Astrocyte (in vitro differentiated cells and primary cell): ENCODE results near the gene CFD. TPM values are rescaled to one million over a fixed set of nuclear protein-coding genes. Genes with fewer than 3 reads are reported as not detected.

Experiments used
- DNase-seq: peaks from one replicate; pipeline ENCODE4 v3.0.0-alpha.2; 2010; ENCODE audit warnings: low read depth
- FAIRE-seq: peaks from 2 replicates; lab custom pipeline; 2011; peaks lifted over from hg19 to GRCh38; lab: Jason Lieb, UNC
- H2AFZ ChIP-seq: 2 replicates; pipeline ENCODE4 v1.6.0; 2012; ENCODE audit warnings: low read depth, low read length, inconsistent platforms
- H3K27ac ChIP-seq: 2 replicates; pipeline ENCODE4 v1.5.1; 2011; ENCODE audit warnings: low read depth, low read length, inconsistent platforms
- H3K27me3 ChIP-seq: 2 replicates; pipeline ENCODE4 v1.6.0; 2011; ENCODE audit warnings: low read length, inconsistent platforms; ENCODE audit not compliant: insufficient read depth
- H3K36me3 ChIP-seq: 2 replicates; pipeline ENCODE4 v1.5.1; 2011; ENCODE audit warnings: low read length, inconsistent platforms; ENCODE audit not compliant: insufficient read depth
- H3K4me1 ChIP-seq: 2 replicates; pipeline ENCODE4 v1.5.1; 2011; ENCODE audit warnings: low read length, inconsistent platforms; ENCODE audit not compliant: insufficient read depth
- H3K4me2 ChIP-seq: 2 replicates; pipeline ENCODE4 v1.6.0; 2012; ENCODE audit warnings: low read length, inconsistent platforms
- H3K4me3 ChIP-seq: 2 replicates; pipeline ENCODE4 v1.5.1; 2011; ENCODE audit warnings: low read depth, mild to moderate bottlenecking, low read length, inconsistent platforms; ENCODE audit not compliant: insufficient read depth
- H3K79me2 ChIP-seq: 2 replicates; pipeline ENCODE4 v1.6.0; 2012; ENCODE audit warnings: mild to moderate bottlenecking, low read length, inconsistent platforms; ENCODE audit not compliant: insufficient read depth
- H3K9ac ChIP-seq: 2 replicates; pipeline ENCODE4 v1.6.0; 2012; ENCODE audit warnings: mild to moderate bottlenecking, low read length, inconsistent platforms
- H3K9me3 ChIP-seq: 2 replicates; pipeline ENCODE4 v1.5.1; 2012; ENCODE audit warnings: low read depth, mild to moderate bottlenecking, low read length, inconsistent platforms; ENCODE audit not compliant: insufficient read depth
- H4K20me1 ChIP-seq: 2 replicates; pipeline ENCODE4 v1.6.0; 2012; ENCODE audit warnings: low read length, inconsistent platforms; ENCODE audit not compliant: insufficient read depth
- H3K27ac Mint-ChIP-seq: one replicate; pipeline ENCODE4 v1.8.0; 2021; ENCODE audit warnings: mild to moderate bottlenecking, mixed read lengths; ENCODE audit not compliant: unreplicated experiment
- H3K27me3 Mint-ChIP-seq: one replicate; pipeline ENCODE4 v1.8.0; 2021; ENCODE audit warnings: low read depth, mixed read lengths; ENCODE audit not compliant: unreplicated experiment
- H3K36me3 Mint-ChIP-seq: one replicate; pipeline ENCODE4 v1.8.0; 2021; ENCODE audit warnings: low read depth, mixed read lengths; ENCODE audit not compliant: unreplicated experiment
- H3K4me1 Mint-ChIP-seq: one replicate; pipeline ENCODE4 v1.8.0; 2021; ENCODE audit warnings: low read depth, mixed read lengths; ENCODE audit not compliant: unreplicated experiment
- H3K4me3 Mint-ChIP-seq: one replicate; pipeline ENCODE4 v1.8.0; 2021; ENCODE audit warnings: mild to moderate bottlenecking, moderate library complexity, mixed read lengths; ENCODE audit not compliant: unreplicated experiment
- H3K9me3 Mint-ChIP-seq: one replicate; pipeline ENCODE4 v1.8.0; 2021; ENCODE audit warnings: mild to moderate bottlenecking, mixed read lengths; ENCODE audit not compliant: unreplicated experiment
- EZH2 ChIP-seq: IDR thresholded peaks from 2 replicates; pipeline ENCODE4 v1.6.1; 2012; ENCODE audit warnings: mild to moderate bottlenecking, low read length, inconsistent platforms; ENCODE audit not compliant: insufficient read depth
- total RNA-seq: library from RNA; stranded (reverse); gene quantifications from 2 replicates; pipeline ENCODE4 v1.2.1, GENCODE V29; 2021
- TF ChIP-seq, protein P1 (sequence below): IDR thresholded peaks from 2 replicates; pipeline ENCODE4 v1.5.1; 2011; ENCODE audit warnings: low read depth, mild to moderate bottlenecking, inconsistent platforms, low read length, moderate library complexity; ENCODE audit not compliant: insufficient read depth

CFD gene
- total RNA-seq, 1 donor from 2014 or later, result 0.59 TPM

DNA sequence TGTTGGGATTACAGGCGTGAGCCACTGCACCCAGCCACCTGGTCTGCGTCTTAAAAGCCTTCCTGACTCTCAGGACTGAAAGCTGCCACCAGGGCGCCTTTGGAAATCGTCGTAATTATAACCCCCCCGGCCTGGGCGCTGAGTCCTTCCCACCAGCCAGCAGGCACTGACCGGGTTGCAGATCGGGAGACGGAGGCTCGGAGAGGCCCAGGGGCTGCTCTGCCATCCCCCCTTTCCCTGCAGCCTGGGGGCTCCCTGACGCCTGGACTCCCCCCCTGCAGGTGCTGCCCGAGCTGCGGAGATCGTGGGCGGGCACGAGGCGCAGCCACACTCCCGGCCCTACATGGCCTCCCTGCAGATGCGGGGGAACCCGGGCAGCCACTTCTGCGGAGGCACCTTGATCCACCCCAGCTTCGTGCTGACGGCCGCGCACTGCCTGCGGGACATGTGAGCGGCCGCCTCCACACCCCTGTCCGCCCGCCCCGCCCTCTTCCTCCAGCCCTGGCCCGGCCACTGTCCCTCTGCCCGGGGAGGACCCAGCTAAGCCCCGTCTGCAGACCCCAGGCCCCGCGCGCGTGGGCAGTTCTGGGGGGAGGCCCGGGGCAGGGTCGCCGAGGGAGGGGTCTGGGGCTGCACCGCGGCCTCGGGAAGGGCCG, 16.2 kb upstream of the CFD start:
- peaks cover 29% of the 10 kb centered on the region for H3K27me3 Mint-ChIP-seq
- peaks cover 22% of the 10 kb centered on the region for H3K27me3 ChIP-seq
- H3K27ac ChIP-seq, result no peak overlapping the region
- no peak overlapping the region for H2AFZ ChIP-seq
- H3K4me1 ChIP-seq, result no peaks in the 10 kb centered on the region
- TF ChIP-seq EZH2, result peak; percentile 78
- TF ChIP-seq, protein P1, sequence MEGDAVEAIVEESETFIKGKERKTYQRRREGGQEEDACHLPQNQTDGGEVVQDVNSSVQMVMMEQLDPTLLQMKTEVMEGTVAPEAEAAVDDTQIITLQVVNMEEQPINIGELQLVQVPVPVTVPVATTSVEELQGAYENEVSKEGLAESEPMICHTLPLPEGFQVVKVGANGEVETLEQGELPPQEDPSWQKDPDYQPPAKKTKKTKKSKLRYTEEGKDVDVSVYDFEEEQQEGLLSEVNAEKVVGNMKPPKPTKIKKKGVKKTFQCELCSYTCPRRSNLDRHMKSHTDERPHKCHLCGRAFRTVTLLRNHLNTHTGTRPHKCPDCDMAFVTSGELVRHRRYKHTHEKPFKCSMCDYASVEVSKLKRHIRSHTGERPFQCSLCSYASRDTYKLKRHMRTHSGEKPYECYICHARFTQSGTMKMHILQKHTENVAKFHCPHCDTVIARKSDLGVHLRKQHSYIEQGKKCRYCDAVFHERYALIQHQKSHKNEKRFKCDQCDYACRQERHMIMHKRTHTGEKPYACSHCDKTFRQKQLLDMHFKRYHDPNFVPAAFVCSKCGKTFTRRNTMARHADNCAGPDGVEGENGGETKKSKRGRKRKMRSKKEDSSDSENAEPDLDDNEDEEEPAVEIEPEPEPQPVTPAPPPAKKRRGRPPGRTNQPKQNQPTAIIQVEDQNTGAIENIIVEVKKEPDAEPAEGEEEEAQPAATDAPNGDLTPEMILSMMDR, result no peak
- H3K9ac ChIP-seq, result no peak overlapping the region
- no peak overlapping the region for H3K4me3 Mint-ChIP-seq
- no peaks in the 10 kb centered on the region for H3K9me3 Mint-ChIP-seq
- FAIRE-seq (no peak), DNase-seq (no peak)
- H4K20me1 ChIP-seq, result no peaks in the 10 kb centered on the region
- no peaks in the 10 kb centered on the region for H3K36me3 ChIP-seq
- no peaks in the 10 kb centered on the region for H3K4me1 Mint-ChIP-seq
- H3K4me3 ChIP-seq, result no peak overlapping the region
- peak overlapping the region; percentile 15 for H3K4me2 ChIP-seq
- H3K27ac Mint-ChIP-seq, result no peak overlapping the region
- no peaks in the 10 kb centered on the region for H3K9me3 ChIP-seq
- no peaks in the 10 kb centered on the region for H3K79me2 ChIP-seq
- no peaks in the 10 kb centered on the region for H3K36me3 Mint-ChIP-seq

DNA sequence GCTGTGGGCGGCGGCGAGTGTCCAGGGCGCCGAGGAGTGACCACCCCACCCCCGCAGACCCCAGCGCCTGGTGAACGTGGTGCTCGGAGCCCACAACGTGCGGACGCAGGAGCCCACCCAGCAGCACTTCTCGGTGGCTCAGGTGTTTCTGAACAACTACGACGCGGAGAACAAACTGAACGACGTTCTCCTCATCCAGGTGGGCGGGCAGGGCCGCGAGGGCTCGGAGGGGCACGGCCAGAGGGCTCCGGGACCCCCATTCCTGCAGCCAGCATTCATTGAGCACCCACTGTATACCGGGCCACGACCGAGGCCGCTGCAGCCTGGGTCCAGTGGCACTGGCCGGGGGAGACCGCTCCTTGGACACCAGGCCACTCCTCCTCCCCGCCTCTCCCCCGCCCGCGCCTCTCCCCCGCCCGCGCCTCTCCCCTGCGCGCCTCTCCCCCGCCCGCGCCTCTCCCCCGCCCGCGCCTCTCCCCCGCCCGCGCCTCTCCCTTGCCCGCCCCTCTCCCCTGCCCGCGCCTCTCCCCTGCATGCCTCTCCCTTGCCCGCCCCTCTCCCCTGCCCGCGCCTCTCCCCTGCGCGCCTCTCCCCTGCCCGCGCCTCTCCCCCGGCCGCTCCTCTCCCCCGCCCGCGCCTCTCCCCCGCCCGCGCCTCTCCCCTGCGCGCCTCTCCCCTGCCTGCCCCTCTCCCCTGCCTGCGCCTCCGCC, 15.5 kb upstream of the CFD start:
- Mint-ChIP-seq H3K4me3 (no peak overlapping the region), H3K27ac (no peak overlapping the region), H3K27me3 (peaks cover 31% of the 10 kb centered on the region), H3K4me1 (no peaks in the 10 kb centered on the region), H3K36me3 (no peaks in the 10 kb centered on the region), H3K9me3 (no peaks in the 10 kb centered on the region)
- no peak overlapping the region for H3K9ac ChIP-seq
- H2AFZ ChIP-seq, result no peak overlapping the region
- H3K27ac ChIP-seq, result no peak overlapping the region
- no peaks in the 10 kb centered on the region for H3K36me3 ChIP-seq
- peaks cover 22% of the 10 kb centered on the region for H3K27me3 ChIP-seq
- no peaks in the 10 kb centered on the region for H3K4me1 ChIP-seq
- H3K9me3 ChIP-seq, result no peaks in the 10 kb centered on the region
- H3K4me3 ChIP-seq, result no peak overlapping the region
- DNase-seq, result no peak
- no peaks in the 10 kb centered on the region for H4K20me1 ChIP-seq
- H3K4me2 ChIP-seq, result peak overlapping the region; percentile 15
- TF ChIP-seq EZH2, result no peak
- TF ChIP-seq, protein P1, result no peak
- no peaks in the 10 kb centered on the region for H3K79me2 ChIP-seq
- no peak for FAIRE-seq

DNA sequence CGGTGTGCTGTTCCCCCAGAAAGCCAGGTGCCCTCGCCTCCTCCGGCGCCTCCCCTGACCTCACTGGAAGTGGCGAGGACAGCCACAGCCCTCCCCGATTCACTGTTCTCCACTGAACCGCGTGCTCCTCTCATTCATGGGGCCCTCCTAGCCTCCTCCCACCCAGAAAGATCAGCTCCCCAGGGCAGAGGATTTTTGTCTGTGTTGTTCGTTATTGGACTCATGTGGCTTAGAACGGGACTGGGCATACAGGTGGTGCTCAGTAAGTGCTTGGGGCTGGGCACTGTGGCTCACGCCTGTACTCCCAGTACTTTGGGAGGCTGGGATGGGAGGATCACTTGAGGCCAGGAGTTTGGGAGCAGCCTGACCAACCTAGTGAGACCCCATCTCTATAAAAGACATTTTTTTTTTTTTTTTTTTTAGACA, 14.9 kb upstream of the CFD start:
- H4K20me1 ChIP-seq, result no peaks in the 10 kb centered on the region
- no peaks in the 10 kb centered on the region for H3K36me3 ChIP-seq
- no peak overlapping the region for H2AFZ ChIP-seq
- no peaks in the 10 kb centered on the region for H3K79me2 ChIP-seq
- Mint-ChIP-seq H3K4me1 (no peaks in the 10 kb centered on the region), H3K4me3 (no peak overlapping the region), H3K27ac (no peak overlapping the region), H3K36me3 (no peaks in the 10 kb centered on the region), H3K27me3 (peaks cover 29% of the 10 kb centered on the region), H3K9me3 (no peaks in the 10 kb centered on the region)
- DNase-seq, result no peak
- H3K27me3 ChIP-seq, result peaks cover 22% of the 10 kb centered on the region
- no peak overlapping the region for H3K9ac ChIP-seq
- no peaks in the 10 kb centered on the region for H3K9me3 ChIP-seq
- no peak overlapping the region for H3K4me2 ChIP-seq
- H3K27ac ChIP-seq, result no peak overlapping the region
- no peaks in the 10 kb centered on the region for H3K4me1 ChIP-seq
- H3K4me3 ChIP-seq, result no peak overlapping the region
- TF ChIP-seq, protein P1, result no peak
- no peak for TF ChIP-seq EZH2
- FAIRE-seq, result no peak
